Neuronal stem cell (in vitro differentiated cells): ENCODE data around the gene ZFP2.

Experiments
- DNase-seq: peaks from one replicate; pipeline ENCODE4 v3.0.0-alpha.2; 2013; ENCODE audit warnings: low spot score
- H2AFZ ChIP-seq: one replicate; pipeline ENCODE4 v1.6.1; 2013; ENCODE audit warnings: mild to moderate bottlenecking, low read length, inconsistent platforms
- H2AK5ac ChIP-seq: 2 replicates; pipeline ENCODE4 v1.6.1; 2013; ENCODE audit warnings: low read depth, mild to moderate bottlenecking, inconsistent platforms, low read length, moderate library complexity, mixed read lengths
- H2BK120ac ChIP-seq: 2 replicates; pipeline ENCODE4 v1.6.1; 2013; ENCODE audit warnings: low read depth, mild to moderate bottlenecking, inconsistent platforms, low read length, moderate library complexity, mixed read lengths
- H2BK12ac ChIP-seq: one replicate; pipeline ENCODE4 v1.6.1; 2013; ENCODE audit warnings: low read length, inconsistent platforms
- H2BK15ac ChIP-seq: 2 replicates; pipeline ENCODE4 v1.6.1; 2013; ENCODE audit warnings: mild to moderate bottlenecking, low read length, inconsistent platforms, mixed read lengths
- H2BK5ac ChIP-seq: one replicate; pipeline ENCODE4 v1.6.1; 2013; ENCODE audit warnings: inconsistent platforms, mild to moderate bottlenecking, low read length, moderate library complexity
- H3K14ac ChIP-seq: one replicate; pipeline ENCODE4 v1.6.1; 2013; ENCODE audit warnings: low read length, inconsistent platforms
- H3K18ac ChIP-seq: 2 replicates; pipeline ENCODE4 v1.6.1; 2013; ENCODE audit warnings: low read length, inconsistent platforms
- H3K23ac ChIP-seq: 2 replicates; pipeline ENCODE4 v1.6.1; 2013; ENCODE audit warnings: low read depth, mild to moderate bottlenecking, mixed read lengths, low read length, inconsistent platforms; ENCODE audit not compliant: poor library complexity
- H3K27ac ChIP-seq: replicated peaks from 3 replicates; pipeline ENCODE4 v1.5.1; 2013; ENCODE audit warnings: low read length, inconsistent platforms
- H3K27me3 ChIP-seq, 3 experiments: 2 replicates each; pipeline ENCODE4 v1.6.1; 2013; ENCODE audit warnings: low read length in 3 of 3, mild to moderate bottlenecking in 2 of 3, inconsistent platforms in 1 of 3, low read depth in 1 of 3, mixed read lengths in 1 of 3, moderate library complexity in 1 of 3; ENCODE audit not compliant: control insufficient read depth in 3 of 3, insufficient read depth in 3 of 3
- H3K36me3 ChIP-seq, 2 donors: replicated peaks in 1 of 2; 2 replicates each; pipeline ENCODE4 v1.6.1; 2013; ENCODE audit warnings: low read length in 2 of 2; ENCODE audit not compliant: control insufficient read depth in 2 of 2, insufficient read depth in 2 of 2
- H3K4ac ChIP-seq: 2 replicates; pipeline ENCODE4 v1.6.1; 2013; ENCODE audit warnings: inconsistent platforms, mild to moderate bottlenecking, low read length, moderate library complexity
- H3K4me1 ChIP-seq, 2 donors: 1 replicate in 1 of 2; 2 replicates in 1 of 2; pipeline ENCODE4 v1.6.1; 2013; ENCODE audit warnings: low read length in 2 of 2, low read depth in 1 of 2; ENCODE audit not compliant: control insufficient read depth in 2 of 2, insufficient read depth in 1 of 2
- H3K4me2 ChIP-seq: one replicate; pipeline ENCODE4 v1.6.1; 2013; ENCODE audit warnings: mild to moderate bottlenecking, low read length, inconsistent platforms; ENCODE audit not compliant: insufficient read depth, poor library complexity, severe bottlenecking
- H3K4me3 ChIP-seq, 2 donors: 2 replicates each; pipeline ENCODE4 v1.5.1; 2013; ENCODE audit warnings: low read length in 2 of 2, mild to moderate bottlenecking in 2 of 2, inconsistent platforms in 1 of 2, moderate library complexity in 1 of 2
- H3K79me1 ChIP-seq: one replicate; pipeline ENCODE4 v1.6.1; 2013; ENCODE audit warnings: low read depth, mild to moderate bottlenecking, inconsistent platforms, low read length, moderate library complexity
- H3K9ac ChIP-seq: one replicate; pipeline ENCODE4 v1.6.1; 2013; ENCODE audit warnings: mild to moderate bottlenecking, low read depth, low read length, inconsistent platforms; ENCODE audit not compliant: poor library complexity
- H3K9me3 ChIP-seq, 2 donors: replicated peaks in 1 of 2; 2 replicates each; pipeline versions ENCODE3 to v1.6.1; 2013; ENCODE audit warnings: low read length in 2 of 2, mild to moderate bottlenecking in 2 of 2, inconsistent platforms in 1 of 2, low read depth in 1 of 2, mixed read lengths in 1 of 2, moderate library complexity in 1 of 2; ENCODE audit not compliant: control insufficient read depth in 2 of 2, insufficient read depth in 1 of 2
- H4K8ac ChIP-seq: one replicate; pipeline ENCODE4 v1.6.1; 2013; ENCODE audit warnings: low read depth, mild to moderate bottlenecking, inconsistent platforms, low read length, moderate library complexity
- H4K91ac ChIP-seq: one replicate; pipeline ENCODE4 v1.6.1; 2013; ENCODE audit warnings: low read length, low read depth, mild to moderate bottlenecking, inconsistent platforms; ENCODE audit not compliant: poor library complexity
- WGBS, 2 donors: extraction: QIAGEN DNeasy Blood & Tissue Kit; methylation state at CpG; one replicate each; pipeline ENCODE4 v1.1.7; 2013; ENCODE audit warnings: missing lambda C conversion rate in 2 of 2, mixed read lengths in 1 of 2; ENCODE audit not compliant: insufficient read length in 2 of 2, insufficient replicate concordance in 1 of 2; ENCODE audit errors: extremely low coverage in 2 of 2; 5-methylcytosine and 5-hydroxymethylcytosine counted together

Gene ZFP2

DNA sequence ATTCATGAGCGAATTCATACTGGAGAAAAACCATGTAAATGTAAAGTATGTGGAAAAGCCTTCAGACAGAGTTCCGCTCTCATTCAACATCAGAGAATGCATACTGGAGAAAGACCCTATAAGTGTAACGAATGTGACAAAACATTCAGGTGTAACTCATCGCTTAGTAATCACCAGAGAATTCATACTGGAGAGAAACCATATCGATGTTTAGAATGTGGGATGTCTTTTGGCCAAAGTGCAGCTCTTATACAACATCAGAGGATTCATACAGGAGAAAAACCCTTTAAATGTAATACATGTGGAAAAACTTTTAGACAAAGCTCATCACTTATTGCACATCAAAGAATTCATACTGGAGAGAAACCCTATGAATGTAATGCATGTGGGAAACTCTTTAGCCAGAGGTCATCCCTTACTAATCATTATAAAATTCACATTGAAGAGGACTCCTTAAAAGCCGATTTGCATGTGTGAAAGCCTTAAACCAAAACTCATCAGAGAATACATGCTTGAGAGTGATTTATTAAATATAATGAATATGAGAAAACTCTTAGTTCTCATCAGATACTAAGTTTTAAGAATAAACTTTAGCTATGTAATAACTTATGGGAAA, 11.8 kb upstream of the ZFP2 start:
- no peak overlapping the region for H3K4ac ChIP-seq
- no peak overlapping the region for H2BK120ac ChIP-seq
- WGBS, 2 donors: no CpG with 5 or more reads among the region's 6 CpGs
- no peak overlapping the region for H3K4me3 ChIP-seq
- peaks cover 13 to 91% of the 10 kb centered on the region in 2 donors for H3K36me3 ChIP-seq
- no peak overlapping the region for H3K9ac ChIP-seq
- H3K27me3 ChIP-seq: no peaks in the 10 kb centered on the region
- H3K4me2 ChIP-seq: no peak overlapping the region
- no peak overlapping the region for H3K18ac ChIP-seq
- no peaks in the 10 kb centered on the region for H3K79me1 ChIP-seq
- no peak overlapping the region for H2BK5ac ChIP-seq
- no peak overlapping the region for H2BK15ac ChIP-seq
- H2AFZ ChIP-seq: no peak overlapping the region
- H3K14ac ChIP-seq: no peak overlapping the region
- H3K4me1 ChIP-seq: no peaks in the 10 kb centered on the region
- no peak overlapping the region for H3K23ac ChIP-seq
- no peak overlapping the region for H2AK5ac ChIP-seq
- no peak for DNase-seq
- H4K91ac ChIP-seq: no peak overlapping the region
- H3K9me3 ChIP-seq: peaks cover 20 to 93% of the 10 kb centered on the region in 2 donors
- no peak overlapping the region for H3K27ac ChIP-seq
- no peak overlapping the region for H4K8ac ChIP-seq
- H2BK12ac ChIP-seq: no peak overlapping the region

GRCh38 chr5:178899289-178899688, 3.6 kb downstream of the ZFP2 start:
- no peaks in the 10 kb centered on the region for H3K4me1 ChIP-seq
- no peak overlapping the region for H2BK120ac ChIP-seq
- H3K14ac ChIP-seq: no peak overlapping the region
- no peak overlapping the region for H3K9ac ChIP-seq
- H3K9me3 ChIP-seq: peaks cover 8 to 29% of the 10 kb centered on the region in 2 donors
- no peak overlapping the region for H3K23ac ChIP-seq
- no peak overlapping the region for H2AFZ ChIP-seq
- peaks cover 0 to 3% of the 10 kb centered on the region in 2 donors for H3K36me3 ChIP-seq
- H2BK5ac ChIP-seq: no peak overlapping the region
- H3K79me1 ChIP-seq: no peaks in the 10 kb centered on the region
- no peak overlapping the region for H3K4me2 ChIP-seq
- H3K4ac ChIP-seq: no peak overlapping the region
- no peak overlapping the region for H3K18ac ChIP-seq
- no peak overlapping the region for H4K8ac ChIP-seq
- H2BK12ac ChIP-seq: no peak overlapping the region
- H3K27me3 ChIP-seq: no peaks in the 10 kb centered on the region
- H2BK15ac ChIP-seq: no peak overlapping the region
- no CpG with 5 or more reads among the region's 5 CpGs for WGBS, 2 donors
- no peak for DNase-seq
- H3K4me3 ChIP-seq: no peak overlapping the region
- no peak overlapping the region for H2AK5ac ChIP-seq
- H3K27ac ChIP-seq: no peak overlapping the region
- H4K91ac ChIP-seq: no peak overlapping the region

DNA sequence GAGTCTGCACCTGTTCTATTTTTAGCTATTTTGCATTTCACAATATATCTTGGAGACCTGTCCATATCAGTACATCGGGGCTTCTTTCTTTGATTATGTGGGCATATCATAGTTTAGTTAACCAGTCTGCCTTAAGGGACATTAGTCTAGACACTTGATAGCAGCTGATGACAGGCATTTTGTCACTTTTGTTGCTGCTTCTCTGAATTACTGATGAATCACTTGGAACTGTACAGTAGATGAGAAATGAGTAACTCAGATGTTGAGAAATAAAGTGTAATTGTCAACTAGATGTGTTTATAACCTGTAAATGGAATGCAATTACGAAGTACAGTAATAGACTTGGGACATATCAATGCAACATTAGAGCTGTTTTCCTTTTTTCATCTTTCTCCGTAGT, 7.1 kb downstream of the ZFP2 start:
- Histone ChIP-seq H3K4ac (no peak overlapping the region), H2AFZ (no peak overlapping the region), H3K4me3 (no peak overlapping the region), H3K9me3 (peaks cover 14 to 21% of the 10 kb centered on the region in 2 donors), H4K91ac (no peak overlapping the region), H3K79me1 (no peaks in the 10 kb centered on the region), H2BK12ac (no peak overlapping the region), H4K8ac (no peak overlapping the region), H3K27ac (no peak overlapping the region), H3K36me3 (peaks cover 0 to 3% of the 10 kb centered on the region in 2 donors), H2AK5ac (no peak overlapping the region), H3K4me2 (no peak overlapping the region), H3K23ac (no peak overlapping the region), H3K14ac (no peak overlapping the region), H2BK120ac (no peak overlapping the region), H3K4me1 (no peaks in the 10 kb centered on the region), H3K27me3 (no peaks in the 10 kb centered on the region), H3K18ac (no peak overlapping the region), H2BK5ac (no peak overlapping the region), H3K9ac (no peak overlapping the region), H2BK15ac (no peak overlapping the region)
- no CpG with 5 or more reads among the region's 3 CpGs for WGBS, 2 donors
- no peak for DNase-seq

DNA sequence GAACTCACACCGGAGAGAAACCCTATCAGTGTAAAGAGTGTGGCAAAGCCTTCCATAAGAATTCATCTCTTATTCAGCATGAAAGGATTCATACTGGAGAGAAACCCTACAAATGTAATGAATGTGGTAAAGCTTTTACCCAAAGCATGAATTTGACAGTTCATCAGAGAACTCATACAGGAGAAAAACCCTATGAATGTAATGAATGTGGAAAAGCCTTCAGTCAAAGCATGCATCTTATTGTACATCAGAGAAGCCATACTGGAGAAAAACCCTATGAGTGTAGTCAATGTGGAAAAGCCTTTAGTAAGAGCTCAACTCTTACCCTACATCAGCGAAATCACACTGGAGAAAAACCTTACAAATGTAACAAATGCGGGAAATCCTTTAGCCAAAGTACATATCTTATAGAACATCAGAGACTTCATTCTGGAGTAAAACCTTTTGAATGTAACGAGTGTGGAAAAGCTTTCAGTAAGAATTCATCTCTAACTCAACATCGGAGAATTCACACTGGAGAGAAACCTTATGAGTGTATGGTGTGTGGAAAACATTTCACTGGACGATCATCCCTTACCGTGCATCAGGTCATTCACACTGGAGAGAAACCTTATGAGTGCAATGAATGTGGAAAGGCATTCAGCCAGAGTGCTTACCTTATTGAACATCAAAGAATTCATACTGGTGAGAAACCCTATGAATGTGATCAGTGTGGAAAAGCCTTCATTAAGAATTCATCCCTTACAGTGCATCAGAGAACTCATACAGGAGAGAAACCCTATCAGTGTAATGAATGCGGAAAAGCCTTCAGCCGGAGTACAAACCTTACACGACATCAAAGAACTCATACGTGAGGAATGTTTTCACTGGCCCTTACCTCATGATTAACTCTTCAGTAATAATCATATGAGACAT, 36.4 kb downstream of the ZFP2 start:
- Histone ChIP-seq H3K9ac (no peak overlapping the region), H2AFZ (no peak overlapping the region), H3K14ac (no peak overlapping the region), H4K8ac (no peak overlapping the region), H3K4me2 (no peak overlapping the region), H3K18ac (no peak overlapping the region), H3K79me1 (no peaks in the 10 kb centered on the region), H3K4ac (no peak overlapping the region), H3K9me3 (peaks cover 56 to 91% of the 10 kb centered on the region in 2 donors), H3K27ac (no peak overlapping the region), H3K36me3 (no peaks in the 10 kb centered on the region), H3K4me3 (no peak overlapping the region), H2AK5ac (no peak overlapping the region), H4K91ac (no peak overlapping the region), H3K4me1 (no peaks in the 10 kb centered on the region), H2BK12ac (no peak overlapping the region), H2BK120ac (no peak overlapping the region), H3K23ac (no peak overlapping the region), H2BK5ac (no peak overlapping the region), H3K27me3 (peaks cover 0 to 3% (median 0%) of the 10 kb centered on the region in 3 experiments), H2BK15ac (no peak overlapping the region)
- no CpG with 5 or more reads among the region's 11 CpGs for WGBS, 2 donors
- DNase-seq: no peak
